UCSD-AML1 (cell line): Measurements from ENCODE around the gene RGS18.
"Not testable (repeated sequence)": the region's sequence is repeated elsewhere in the genome, so short reads cannot be mapped to it uniquely, and the experiment has no call there.

Experiments used
- DNase-seq: peaks from one replicate; lab custom pipeline; 2025; ENCODE audit not compliant: unreplicated experiment; lab: John Stamatoyannopoulos, UW

The RGS18 gene

GRCh38 chr1:192165002-192165401 lies 6.7 kb downstream of the RGS18 start:
- not testable (repeated sequence) for DNase-seq

- DNase-seq, result no peak
Observed at GRCh38 chr1:192167011-192167410, 8.7 kb downstream of the RGS18 start.

GRCh38 chr1:192167911-192168700 lies 9.8 kb downstream of the RGS18 start:
- DNase-seq, result peak; percentile 8

GRCh38 chr1:192168964-192169363 lies 10.7 kb downstream of the RGS18 start:
- DNase-seq, result no peak

DNA sequence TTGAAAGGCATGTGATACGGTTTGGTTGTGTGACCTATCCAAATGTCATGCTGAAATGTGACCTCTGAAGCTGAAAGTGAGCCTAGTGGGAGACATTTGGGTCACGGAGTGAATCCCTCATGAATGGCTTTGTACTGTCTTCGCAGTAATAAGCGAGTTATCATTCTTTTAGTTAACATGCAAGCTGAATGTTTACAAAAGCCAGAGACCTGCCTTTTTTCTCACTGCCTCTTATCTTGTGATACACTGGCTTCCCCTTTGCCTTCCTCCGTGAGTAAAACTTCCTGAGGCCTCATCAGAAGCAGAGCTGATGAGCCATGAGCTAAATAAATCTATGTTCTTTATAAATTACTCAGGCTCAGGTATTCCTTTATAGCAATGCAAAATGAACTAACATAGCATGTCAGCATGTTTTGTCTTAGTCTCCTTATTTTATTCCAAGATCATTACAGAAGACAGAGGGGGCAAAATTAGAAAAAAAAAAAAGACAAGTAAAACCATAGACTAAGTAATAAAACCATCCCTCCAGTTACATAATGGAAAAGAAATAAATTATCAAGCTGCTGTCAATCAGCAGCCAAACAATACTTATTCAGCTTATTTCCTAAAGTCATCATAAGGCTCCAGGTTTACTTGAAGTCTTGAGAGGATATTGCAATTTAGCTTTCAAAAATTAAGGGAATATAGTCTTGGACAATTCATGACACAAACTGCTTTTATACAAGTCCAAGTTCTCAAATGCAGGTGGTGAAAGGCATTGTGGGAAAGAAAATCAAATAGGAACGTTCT lies 12.1 kb downstream of the RGS18 start:
- DNase-seq, result peak; percentile 12

DNA sequence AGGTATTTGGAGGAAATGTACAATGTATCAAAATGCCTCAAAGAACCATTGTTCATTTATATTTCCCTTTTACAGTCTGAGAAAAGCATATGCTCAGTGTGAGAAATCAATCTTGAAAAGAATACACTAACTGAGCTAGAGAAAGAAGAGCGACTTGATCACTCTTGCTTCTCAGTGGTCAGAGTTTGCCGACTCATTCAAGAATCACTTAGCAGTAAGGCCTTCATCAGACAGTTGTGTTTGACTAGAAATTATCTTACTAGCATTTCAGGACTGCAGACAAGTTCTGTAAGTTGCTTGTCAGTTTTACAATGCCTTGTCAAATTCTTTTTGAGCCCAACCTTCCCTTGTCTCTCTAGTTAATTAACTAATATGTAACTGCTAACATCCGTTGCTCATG lies 12.9 kb downstream of the RGS18 start:
- DNase-seq, result no peak

DNA sequence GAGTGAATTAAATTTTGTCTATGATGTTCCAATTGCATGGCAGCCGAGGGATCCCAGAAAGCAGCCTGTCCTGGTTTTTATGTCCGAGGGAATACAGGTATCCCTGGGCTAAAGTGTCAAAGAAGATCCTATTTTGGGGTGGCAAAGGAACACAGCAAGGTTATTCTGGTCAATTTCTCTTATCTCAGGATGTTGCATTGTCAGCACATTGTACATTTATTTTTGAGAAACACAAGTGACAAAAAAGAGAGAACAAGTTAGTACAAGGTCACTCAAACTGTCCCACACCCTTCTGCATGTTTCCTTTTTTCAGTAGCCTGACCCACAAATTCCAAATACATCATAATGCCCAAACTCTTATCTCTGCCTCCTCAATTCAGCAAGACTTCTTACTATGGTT lies 17.7 kb downstream of the RGS18 start:
- DNase-seq, result no peak

DNA sequence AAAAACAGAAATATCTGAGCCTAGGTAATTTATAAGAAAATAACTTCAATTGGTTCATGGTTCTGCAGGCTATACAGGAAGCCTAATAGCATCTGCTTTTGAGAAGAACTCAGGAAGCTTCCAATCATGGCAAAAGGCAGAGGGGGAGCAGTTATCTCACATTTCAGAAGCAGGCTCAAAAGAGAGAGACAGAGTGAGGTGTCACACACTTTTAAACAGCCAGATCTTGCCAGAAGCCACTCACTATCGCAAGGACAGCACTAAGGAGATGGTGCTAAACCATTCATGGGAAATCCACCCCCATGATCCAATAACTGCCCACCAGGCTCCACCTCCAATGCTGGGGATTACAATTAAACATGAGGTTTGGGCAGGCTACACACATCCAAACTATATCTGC lies 25.5 kb downstream of the RGS18 start:
- no peak for DNase-seq

GRCh38 chr1:192186197-192186596 lies 27.9 kb downstream of the RGS18 start:
- DNase-seq, result no peak

DNA sequence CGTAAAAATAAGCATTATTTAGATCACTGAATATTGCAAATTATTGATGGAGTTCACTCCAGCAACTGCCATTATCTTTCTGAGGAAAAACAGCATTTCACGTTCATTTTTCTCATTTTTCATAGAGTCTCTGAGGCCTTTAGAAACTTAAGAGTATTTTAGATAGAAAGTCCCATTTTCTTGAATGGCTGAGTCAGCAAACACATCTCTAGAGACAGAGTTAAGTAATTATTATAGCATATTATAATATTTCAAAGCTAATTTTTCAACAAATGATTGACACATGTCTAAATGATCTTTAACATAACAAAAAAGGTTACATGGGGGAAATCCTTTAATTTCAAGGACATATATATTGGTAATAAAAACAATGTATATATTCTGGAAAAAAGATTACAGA lies 31.8 kb downstream of the RGS18 start:
- no peak for DNase-seq

DNA sequence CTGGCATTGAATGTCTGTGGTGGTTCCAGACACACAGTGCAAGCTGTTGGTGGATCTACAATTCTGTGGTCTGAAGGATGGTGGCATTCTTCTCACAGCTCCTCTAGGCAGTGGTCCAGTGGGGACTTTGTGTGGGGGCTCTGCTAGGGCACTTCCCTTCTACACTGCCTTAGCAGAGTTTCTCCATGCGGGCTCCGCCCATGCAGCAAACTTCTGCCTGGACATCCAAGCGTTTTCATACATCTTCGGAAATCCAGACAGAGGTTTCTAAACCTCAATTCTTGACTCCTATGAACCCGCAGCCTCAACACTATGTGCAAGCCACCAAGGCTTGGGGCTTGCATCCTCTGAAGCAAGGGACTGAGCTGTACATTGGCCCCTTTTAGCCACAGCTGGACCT lies 43.0 kb downstream of the RGS18 start:
- DNase-seq, result no peak

GRCh38 chr1:192224396-192224795 lies 66.1 kb downstream of the RGS18 start:
- DNase-seq, result no peak

DNA sequence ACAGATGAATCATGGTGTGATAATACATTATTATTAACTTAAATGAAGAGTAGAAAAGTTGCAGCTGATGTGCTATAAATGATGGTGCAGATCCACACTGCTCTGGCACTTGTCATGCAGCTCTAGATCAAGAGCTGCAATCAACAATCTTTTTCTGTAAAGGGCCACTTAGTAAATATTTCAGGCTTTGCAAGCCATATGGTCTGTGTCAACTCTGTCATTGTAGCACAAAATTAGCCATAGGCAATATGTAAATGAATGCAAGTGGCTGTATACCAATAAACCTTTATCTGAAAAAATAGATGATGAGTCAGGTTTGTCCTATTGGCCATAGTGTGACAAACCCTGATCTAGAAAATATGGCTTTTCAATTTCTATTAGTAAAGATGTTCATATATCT lies 66.6 kb downstream of the RGS18 start:
- DNase-seq, result no peak

- DNase-seq, result no peak
Observed at GRCh38 chr1:192225266-192225665, 67.0 kb downstream of the RGS18 start.

GRCh38 chr1:192225703-192226102 lies 67.4 kb downstream of the RGS18 start:
- DNase-seq, result no peak

- no peak for DNase-seq
Observed at GRCh38 chr1:192227330-192227729, 69.1 kb downstream of the RGS18 start.

- not testable (repeated sequence) for DNase-seq
Observed at GRCh38 chr1:192227980-192228379, 69.7 kb downstream of the RGS18 start.

- DNase-seq, result no peak
Observed at GRCh38 chr1:192232817-192233417, 74.7 kb downstream of the RGS18 start.

GRCh38 chr1:192235127-192235526 lies 76.9 kb downstream of the RGS18 start:
- DNase-seq, result no peak
